Epithelial cell of umbilical artery (primary cell): Measurements from ENCODE around the gene SOX9. TPM values are rescaled to one million over a fixed set of nuclear protein-coding genes. Genes with fewer than 3 reads are reported as not detected.

Experiments
- total RNA-seq: library from RNA; depleted of rRNA; stranded (reverse); fragments of >200 nt; gene quantifications from 2 replicates; pipeline ENCODE4 v1.2.3, GENCODE V29; 2014

SOX9 gene
- under 0.01 and 0.15 TPM in 2 replicates for total RNA-seq

GRCh38 chr17:72120642-72121163 lies at the start of gene SOX9:
SOX9 (plus strand) TSS chr17:72121020; CDS start chr17:72121392, 372 bp downstream.

